Placental epithelial cell (primary cell): Measurements from ENCODE around the gene TULP4. TPM values are rescaled to one million over a fixed set of nuclear protein-coding genes. Genes with fewer than 3 reads are reported as not detected.

ENCODE experiments used
- small RNA-seq: library from RNA; depleted of rRNA; stranded (forward); fragments of <200 nt; gene quantifications from one replicate; pipeline ENCODE3, GENCODE V24; 2012
- total RNA-seq: library from RNA; depleted of rRNA; stranded (reverse); fragments of >200 nt; gene quantifications from 2 replicates; pipeline ENCODE4 v1.2.3, GENCODE V29; 2012

TULP4 gene, protein sequence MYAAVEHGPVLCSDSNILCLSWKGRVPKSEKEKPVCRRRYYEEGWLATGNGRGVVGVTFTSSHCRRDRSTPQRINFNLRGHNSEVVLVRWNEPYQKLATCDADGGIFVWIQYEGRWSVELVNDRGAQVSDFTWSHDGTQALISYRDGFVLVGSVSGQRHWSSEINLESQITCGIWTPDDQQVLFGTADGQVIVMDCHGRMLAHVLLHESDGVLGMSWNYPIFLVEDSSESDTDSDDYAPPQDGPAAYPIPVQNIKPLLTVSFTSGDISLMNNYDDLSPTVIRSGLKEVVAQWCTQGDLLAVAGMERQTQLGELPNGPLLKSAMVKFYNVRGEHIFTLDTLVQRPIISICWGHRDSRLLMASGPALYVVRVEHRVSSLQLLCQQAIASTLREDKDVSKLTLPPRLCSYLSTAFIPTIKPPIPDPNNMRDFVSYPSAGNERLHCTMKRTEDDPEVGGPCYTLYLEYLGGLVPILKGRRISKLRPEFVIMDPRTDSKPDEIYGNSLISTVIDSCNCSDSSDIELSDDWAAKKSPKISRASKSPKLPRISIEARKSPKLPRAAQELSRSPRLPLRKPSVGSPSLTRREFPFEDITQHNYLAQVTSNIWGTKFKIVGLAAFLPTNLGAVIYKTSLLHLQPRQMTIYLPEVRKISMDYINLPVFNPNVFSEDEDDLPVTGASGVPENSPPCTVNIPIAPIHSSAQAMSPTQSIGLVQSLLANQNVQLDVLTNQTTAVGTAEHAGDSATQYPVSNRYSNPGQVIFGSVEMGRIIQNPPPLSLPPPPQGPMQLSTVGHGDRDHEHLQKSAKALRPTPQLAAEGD (N-terminal part only)
- total RNA-seq, result 107 and 194 TPM in 2 replicates

DNA sequence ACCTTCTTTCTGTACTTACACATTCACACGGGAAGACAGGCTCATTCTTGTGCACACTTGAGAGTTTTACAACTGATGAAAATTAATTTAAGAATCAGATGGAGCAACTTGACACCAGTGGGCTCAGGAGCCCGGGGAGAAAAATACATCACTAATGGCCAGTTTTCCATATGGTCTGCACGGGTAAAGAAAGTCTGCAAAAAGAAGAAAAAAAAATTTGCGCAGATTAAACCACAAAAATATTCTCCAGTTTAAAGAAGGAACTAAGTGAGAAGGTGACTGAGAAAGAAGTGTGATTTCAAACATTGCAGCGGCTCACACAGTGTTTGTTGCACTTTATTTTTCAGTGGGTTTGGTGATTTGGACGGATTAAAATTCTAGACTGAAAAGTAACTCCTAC lies at the start of gene TULP4:
Gene TULP4 (plus strand): TSS at position 301 of the 400 bp plus-strand sequence. CDS start 1,552 bp downstream, outside the sequence.

DNA sequence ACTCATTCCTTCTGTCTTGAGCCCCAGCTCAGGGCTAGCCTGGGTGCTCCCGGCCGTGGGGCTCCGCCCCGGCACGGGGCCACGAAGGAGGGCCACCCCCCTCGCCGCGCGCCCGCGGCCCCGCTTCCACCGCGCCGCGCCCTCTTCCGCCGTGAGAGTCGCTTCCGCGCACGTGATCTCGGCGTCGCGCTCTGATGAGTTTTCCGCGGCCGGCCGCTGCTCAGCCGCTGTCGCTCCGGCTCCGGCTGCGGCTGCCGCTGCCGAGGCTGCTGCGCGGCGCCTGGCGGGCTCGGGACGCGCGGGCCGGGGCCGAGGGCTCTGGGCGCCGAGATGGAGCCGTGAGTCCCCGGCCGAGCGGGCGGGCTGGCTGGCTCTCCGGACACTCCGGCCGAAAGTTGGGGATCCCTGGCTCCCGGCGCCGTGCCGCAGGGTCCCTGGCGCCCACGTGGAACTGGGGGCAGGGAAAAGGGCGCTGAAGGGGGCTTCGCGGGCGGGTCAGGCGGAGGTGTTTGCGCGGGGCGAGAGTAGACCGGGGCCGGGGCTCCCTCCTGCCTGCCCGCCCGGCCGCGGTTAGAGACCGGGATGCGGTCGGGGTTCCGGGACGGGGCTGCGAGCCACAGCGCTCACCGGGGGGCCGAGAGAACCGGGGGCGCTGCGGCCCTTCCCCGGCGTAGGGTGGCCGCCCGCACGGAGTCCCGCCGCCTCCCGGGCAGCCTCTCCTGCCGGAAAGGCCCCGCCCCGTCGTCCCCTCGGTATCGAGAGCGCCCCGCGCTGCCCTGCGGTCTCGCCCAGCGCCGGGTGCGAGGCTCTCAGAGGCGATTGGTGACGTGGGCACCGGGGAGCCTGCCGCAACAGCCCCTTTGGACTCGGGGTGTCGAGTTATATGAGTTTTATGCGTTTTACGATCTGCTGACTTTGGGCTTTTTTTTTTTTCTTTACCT lies 247.9 kb downstream of the TULP4 start, which contains the start of gene TMEM181:
Gene TMEM181 (plus strand): TSS at position 197 of the 941 bp plus-strand sequence. CDS start 134 bp downstream, at position 331.

Small RNAs within 50 kb of the gene (small RNA-seq; reads per million reads assigned to genes)
- gene RN7SL173P, result not detected

Other genes starting within 250 kb of the TULP4 start
- 6.1 and 7.1 TPM in 2 replicates for gene SERAC1, start 144.2 kb upstream of the TULP4 start, total RNA-seq
- gene GTF2H5, start 144.1 kb upstream of the TULP4 start, total RNA-seq, result 2.9 and 3.1 TPM in 2 replicates
- gene TMEM181, start 247.6 kb downstream of the TULP4 start, total RNA-seq, result 13.3 and 23.5 TPM in 2 replicates